ENCODE measurements around the gene PRPSAP1. TPM values are rescaled to one million over a fixed set of nuclear protein-coding genes. Genes with fewer than 3 reads are reported as not detected.
A peak's percentile ranks its signal among the peaks of the same experiment; 100 is the strongest.

Gene PRPSAP1
- total RNA-seq, 4 donors from 2014 or later = 133 to 198 (median 167) TPM

DNA sequence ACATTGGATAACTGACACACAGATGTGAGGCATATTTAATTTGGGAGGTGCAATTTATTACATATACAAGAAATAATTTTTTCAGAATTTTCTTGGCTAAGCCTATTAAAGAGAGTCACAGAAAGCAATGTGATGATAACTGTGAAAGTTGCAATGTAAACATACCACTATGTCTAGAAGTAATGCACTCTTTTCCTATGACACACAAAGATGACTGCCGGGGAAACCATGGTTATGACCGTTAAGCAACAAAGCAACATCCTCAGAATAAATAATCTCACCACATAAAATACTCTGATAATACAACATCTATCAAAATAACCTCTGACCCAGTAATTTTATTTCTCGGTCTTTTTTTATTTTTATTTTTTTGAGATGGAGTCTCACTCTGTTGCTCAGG, 35.1 kb downstream of the PRPSAP1 start:
- no peaks in the 10 kb centered on the region for H3K27me3 ChIP-seq
- 96% methylated on average over 3 of the region's 3 CpGs for WGBS, 2 donors
- DNase-seq = no peak
- intact Hi-C loops (cut with DNase I) = no loop called here
- TF ChIP-seq, protein P1, sequence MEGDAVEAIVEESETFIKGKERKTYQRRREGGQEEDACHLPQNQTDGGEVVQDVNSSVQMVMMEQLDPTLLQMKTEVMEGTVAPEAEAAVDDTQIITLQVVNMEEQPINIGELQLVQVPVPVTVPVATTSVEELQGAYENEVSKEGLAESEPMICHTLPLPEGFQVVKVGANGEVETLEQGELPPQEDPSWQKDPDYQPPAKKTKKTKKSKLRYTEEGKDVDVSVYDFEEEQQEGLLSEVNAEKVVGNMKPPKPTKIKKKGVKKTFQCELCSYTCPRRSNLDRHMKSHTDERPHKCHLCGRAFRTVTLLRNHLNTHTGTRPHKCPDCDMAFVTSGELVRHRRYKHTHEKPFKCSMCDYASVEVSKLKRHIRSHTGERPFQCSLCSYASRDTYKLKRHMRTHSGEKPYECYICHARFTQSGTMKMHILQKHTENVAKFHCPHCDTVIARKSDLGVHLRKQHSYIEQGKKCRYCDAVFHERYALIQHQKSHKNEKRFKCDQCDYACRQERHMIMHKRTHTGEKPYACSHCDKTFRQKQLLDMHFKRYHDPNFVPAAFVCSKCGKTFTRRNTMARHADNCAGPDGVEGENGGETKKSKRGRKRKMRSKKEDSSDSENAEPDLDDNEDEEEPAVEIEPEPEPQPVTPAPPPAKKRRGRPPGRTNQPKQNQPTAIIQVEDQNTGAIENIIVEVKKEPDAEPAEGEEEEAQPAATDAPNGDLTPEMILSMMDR (IDR thresholded peaks at IDR 0.05) = no peak
- TF ChIP-seq POLR2A (IDR thresholded peaks at IDR 0.05) = no peak
- H3K9me3 ChIP-seq = no peaks in the 10 kb centered on the region
- peaks cover 21 to 30% of the 10 kb centered on the region in 2 donors for H3K4me1 ChIP-seq
- H3K27ac ChIP-seq = no peak overlapping the region
- H3K4me3 ChIP-seq (replicated peaks in 1 of 3) = no peak overlapping the region
- peaks cover 0 to 32% of the 10 kb centered on the region in 2 donors for H3K36me3 ChIP-seq

DNA sequence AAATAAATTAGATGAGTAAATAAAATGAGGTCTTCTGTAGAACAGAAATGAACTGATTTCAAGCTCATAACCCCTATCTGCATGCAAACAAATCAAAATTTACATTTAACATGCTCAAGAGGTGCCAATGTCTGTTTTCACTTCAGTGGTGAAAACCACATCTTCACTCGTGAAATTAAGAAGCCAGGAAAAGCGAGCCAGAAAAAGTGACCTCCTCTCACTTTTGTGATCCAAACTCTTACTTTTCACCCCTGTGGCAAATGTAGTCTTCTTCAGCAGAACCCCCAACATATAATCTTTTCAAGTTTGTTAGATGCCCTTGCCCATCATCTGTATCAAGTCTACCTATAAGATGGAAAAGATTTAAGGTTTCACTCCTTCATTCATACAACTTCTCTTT, 36.2 kb downstream of the PRPSAP1 start:
- peaks cover 21 to 30% of the 10 kb centered on the region in 2 donors for H3K4me1 ChIP-seq
- DNase-seq = no peak
- 93 to 94% methylated on average over 2 of the region's 2 CpGs for WGBS, 2 donors
- no peaks in the 10 kb centered on the region for H3K27me3 ChIP-seq
- intact Hi-C loops (cut with DNase I) = no loop called here
- TF ChIP-seq, protein P1 (IDR thresholded peaks at IDR 0.05) = no peak
- no peak for TF ChIP-seq POLR2A (IDR thresholded peaks at IDR 0.05)
- H3K4me3 ChIP-seq (replicated peaks in 1 of 3) = no peak overlapping the region
- peaks cover 4 to 32% of the 10 kb centered on the region in 2 donors for H3K36me3 ChIP-seq
- H3K9me3 ChIP-seq = no peaks in the 10 kb centered on the region
- peak overlapping the region in 1 of 3 donors; percentile 37 for H3K27ac ChIP-seq

DNA sequence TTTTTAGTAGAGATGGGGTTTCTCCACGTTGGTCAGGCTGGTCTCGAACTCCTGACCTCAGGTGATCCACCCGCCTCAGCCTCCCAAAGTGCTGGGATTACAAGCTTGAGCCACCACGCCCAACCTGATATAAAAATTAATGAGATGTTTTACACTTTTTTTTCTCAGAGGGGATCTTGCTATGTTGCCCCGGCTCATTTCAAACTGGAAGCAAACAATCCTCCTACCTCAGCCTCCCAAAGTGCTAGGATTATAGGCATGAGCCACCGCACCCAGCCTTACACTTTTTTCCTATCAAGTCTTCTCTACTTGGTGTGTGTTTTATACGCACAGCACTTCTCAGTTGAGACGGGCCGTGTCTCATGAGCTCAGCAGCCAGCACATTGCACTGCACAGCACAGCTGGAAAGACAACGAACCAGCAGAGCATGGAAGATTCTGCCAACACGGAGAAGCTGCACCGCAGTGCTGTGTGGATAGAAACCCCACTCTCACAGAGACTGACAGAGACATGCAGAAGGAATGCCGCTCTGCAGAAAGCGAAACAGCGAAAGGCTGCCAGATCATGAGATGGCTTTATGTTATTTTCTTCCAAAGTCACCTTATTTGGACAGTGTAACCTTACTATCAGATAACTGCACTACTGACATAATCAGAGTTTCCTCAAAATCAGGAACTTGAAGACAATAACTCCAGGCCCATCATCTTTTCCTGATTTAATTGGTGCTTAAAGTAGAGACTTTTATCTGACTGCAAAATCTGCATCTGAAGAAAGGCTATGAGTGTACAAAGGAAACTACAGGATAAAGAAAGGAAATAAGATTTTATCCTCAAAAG, 39.1 kb downstream of the PRPSAP1 start:
- intact Hi-C loops (cut with DNase I) = no loop called here
- TF ChIP-seq, protein P1 (IDR thresholded peaks at IDR 0.05) = no peak
- no peak for TF ChIP-seq POLR2A (IDR thresholded peaks at IDR 0.05)
- H3K9me3 ChIP-seq = no peaks in the 10 kb centered on the region
- H3K36me3 ChIP-seq = peaks cover 27 to 42% of the 10 kb centered on the region in 2 donors
- peak in 1 of 2 donors; percentile 38 for DNase-seq
- peak overlapping the region in 2 of 3 donors; percentile 37 to 48 for H3K27ac ChIP-seq
- 68 to 74% methylated on average over 15 of the region's 15 CpGs for WGBS, 2 donors
- no peak overlapping the region for H3K4me3 ChIP-seq (replicated peaks in 1 of 3)
- H3K27me3 ChIP-seq = no peaks in the 10 kb centered on the region
- H3K4me1 ChIP-seq = peaks cover 12 to 13% of the 10 kb centered on the region in 2 donors

DNA sequence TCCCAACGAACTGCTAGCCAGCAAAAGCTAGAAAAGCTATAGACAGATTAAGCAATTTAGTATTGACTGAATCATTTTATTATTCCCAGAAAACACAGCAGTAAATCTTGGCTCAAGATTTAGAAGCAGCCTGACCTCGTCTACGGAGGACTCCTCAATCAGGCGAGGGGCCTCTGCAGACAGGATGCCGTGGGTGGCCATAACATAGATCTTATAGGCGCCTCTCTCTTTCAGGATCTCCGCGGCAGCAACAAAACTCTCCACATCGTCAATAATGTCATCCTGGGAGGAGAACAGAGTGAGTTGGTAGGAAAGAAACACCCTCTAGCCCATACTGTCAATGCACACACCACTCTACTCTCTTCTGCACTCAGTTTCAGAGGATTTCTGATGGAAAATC, 41.0 kb downstream of the PRPSAP1 start:
- Histone ChIP-seq H3K27me3 (no peaks in the 10 kb centered on the region), H3K9me3 (no peaks in the 10 kb centered on the region), H3K4me3 (replicated peaks in 1 of 3) (no peak overlapping the region), H3K36me3 (peaks cover 27 to 41% of the 10 kb centered on the region in 2 donors), H3K4me1 (peaks cover 10 to 13% of the 10 kb centered on the region in 2 donors), H3K27ac (no peak overlapping the region)
- TF ChIP-seq, protein P1 (IDR thresholded peaks at IDR 0.05) = no peak
- no peak for TF ChIP-seq POLR2A (IDR thresholded peaks at IDR 0.05)
- intact Hi-C loops (cut with DNase I) = no loop called here
- no peak for DNase-seq
- 89 to 91% methylated on average over 9 of the region's 9 CpGs for WGBS, 2 donors

DNA sequence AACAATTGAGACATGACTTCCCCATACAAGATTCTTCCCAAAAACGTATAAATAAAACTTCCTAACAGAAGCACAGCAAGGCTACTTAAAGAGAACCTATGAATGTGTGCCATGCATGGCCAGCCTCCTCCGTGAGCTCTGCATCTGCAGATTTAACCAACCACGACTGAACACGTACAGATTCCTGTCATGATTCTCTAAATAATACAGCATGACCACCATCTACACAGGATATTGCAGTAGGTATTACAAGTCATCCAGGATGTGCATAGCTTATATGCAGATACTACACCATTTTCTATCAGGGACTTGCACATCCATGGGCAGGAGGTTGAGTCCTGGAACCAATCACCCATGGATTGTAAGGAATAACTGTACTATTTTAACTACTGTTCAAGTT, 44.3 kb downstream of the PRPSAP1 start:
- no peak for DNase-seq
- Histone ChIP-seq H3K4me1 (no peaks in the 10 kb centered on the region), H3K9me3 (no peaks in the 10 kb centered on the region), H3K4me3 (replicated peaks in 1 of 3) (no peak overlapping the region), H3K27ac (no peak overlapping the region), H3K36me3 (peaks cover 36 to 47% of the 10 kb centered on the region in 2 donors), H3K27me3 (no peaks in the 10 kb centered on the region)
- TF ChIP-seq POLR2A (IDR thresholded peaks at IDR 0.05) = no peak
- TF ChIP-seq, protein P1 (IDR thresholded peaks at IDR 0.05) = no peak
- 79 to 85% methylated on average over 4 of the region's 4 CpGs for WGBS, 2 donors
- intact Hi-C loops (cut with DNase I) = loop anchor here (5.0 kb wide), 1 partner anchor 148 kb away; no protein-coding TSS in a partner anchor
